Lung (tissue), 12 donors: ENCODE results near the gene GID4. TPM values are rescaled to one million over a fixed set of nuclear protein-coding genes. Genes with fewer than 3 reads are reported as not detected.

Experiments used
- ATAC-seq: fragments of 200-7000 bp; cut with Tn5 transposase; one replicate; pipeline ENCODE4 v1.9.1; 2020; ENCODE audit warnings: moderate number of reproducible peaks; ENCODE audit not compliant: insufficient read depth, low FRiP score
- DNase-seq, 3 donors: peaks; one replicate each; pipeline ENCODE4 v3.0.0-alpha.2; 2013 to 2017
- H3K27ac ChIP-seq, 2 donors: one replicate each; pipeline ENCODE4 v1.5.1; 2013; ENCODE audit warnings: mild to moderate bottlenecking in 2 of 2, moderate library complexity in 2 of 2, control low read depth in 1 of 2, inconsistent platforms in 1 of 2, low read depth in 1 of 2, low read length in 1 of 2
- H3K27me3 ChIP-seq, 3 donors: one replicate each; pipeline ENCODE4 v1.5.1; 2013; ENCODE audit warnings: low read length in 2 of 3; ENCODE audit not compliant: control insufficient read depth in 3 of 3, insufficient read depth in 3 of 3
- H3K36me3 ChIP-seq, 4 donors: one replicate each; pipeline ENCODE4 v1.5.1; 2013; ENCODE audit warnings: low read length in 4 of 4, mild to moderate bottlenecking in 1 of 4, moderate library complexity in 1 of 4; ENCODE audit not compliant: control insufficient read depth in 4 of 4, insufficient read depth in 4 of 4
- H3K4me1 ChIP-seq, 5 donors: one replicate each; pipeline ENCODE4 v1.5.1; 2013; ENCODE audit warnings: low read length in 5 of 5, mild to moderate bottlenecking in 2 of 5, moderate library complexity in 1 of 5; ENCODE audit not compliant: control insufficient read depth in 5 of 5, insufficient read depth in 5 of 5
- H3K4me3 ChIP-seq: one replicate; pipeline ENCODE4 v1.5.1; 2013; ENCODE audit warnings: mild to moderate bottlenecking, control low read depth, moderate library complexity
- H3K9ac ChIP-seq, 2 donors: one replicate each; pipeline ENCODE4 v1.5.1; 2013; ENCODE audit warnings: low read length in 2 of 2, control low read depth in 1 of 2; ENCODE audit not compliant: insufficient read depth in 1 of 2
- H3K9me3 ChIP-seq, 4 donors: one replicate each; pipeline ENCODE4 v1.5.1; 2013; ENCODE audit warnings: low read length in 3 of 4, mild to moderate bottlenecking in 1 of 4, moderate library complexity in 1 of 4; ENCODE audit not compliant: control insufficient read depth in 4 of 4, insufficient read depth in 3 of 4
- CTCF ChIP-seq: IDR thresholded peaks from 2 replicates; pipeline ENCODE4 v1.5.1; 2012; ENCODE audit warnings: mild to moderate bottlenecking; ENCODE audit errors: control extremely low read depth, extremely low read depth
- WGBS, 2 donors: extraction: QIAGEN DNeasy Blood & Tissue Kit; methylation state at CpG; one replicate each; pipeline ENCODE4 v1.1.7; 2013; 5-methylcytosine and 5-hydroxymethylcytosine counted together
- polyA plus RNA-seq, 2 donors: library from polyadenylated mRNA; stranded (reverse); fragments of 200-250 nt; gene quantifications; one replicate each; pipeline ENCODE4 v1.2.1, GENCODE V29; 2013
- total RNA-seq, 2 donors: library from RNA; depleted of rRNA in 1 of 2; stranded (reverse); fragments of >200 nt in 1 of 2; gene quantifications; one replicate each; pipeline ENCODE4 v1.2.1, GENCODE V29; 2014 to 2021
- donor health status: control.
- donor health status: control.
- donor health status: Bipolar disorder and iron deficiency.
- donor health status: healthy.
- donor health status: DM: yes; HTN: yes; CAD: no.

The GID4 gene
- total and polyA plus RNA-seq, 4 donors, result 3.9 to 7.2 (median 5.3) TPM

GRCh38 chr17:18107971-18108370, 68.8 kb downstream of the GID4 start:
- Histone ChIP-seq H3K27me3 (no peaks in the 10 kb centered on the region), H3K36me3 (peaks cover 0 to 36% (median 12%) of the 10 kb centered on the region in 4 donors), H3K4me1 (no peaks in the 10 kb centered on the region), H3K9ac (no peak overlapping the region), H3K9me3 (no peaks in the 10 kb centered on the region), H3K4me3 (no peak overlapping the region), H3K27ac (no peak overlapping the region)
- WGBS, 2 donors, result 77 to 80% methylated on average over 6 of the region's 6 CpGs
- no peak for ATAC-seq
- DNase-seq, result no peak
- no peak for TF ChIP-seq CTCF

GRCh38 chr17:18108401-18109312, 69.4 kb downstream of the GID4 start, which contains the start of gene MYO15A:
TSS of gene MYO15A (plus strand) at chr17:18108756. CDS start at chr17:18118801, 10,045 bp downstream.
- H3K4me1 ChIP-seq, result no peaks in the 10 kb centered on the region
- no peak for DNase-seq
- no peaks in the 10 kb centered on the region for H3K9me3 ChIP-seq
- H3K36me3 ChIP-seq, result peaks cover 0 to 31% (median 12%) of the 10 kb centered on the region in 4 donors
- no peaks in the 10 kb centered on the region for H3K27me3 ChIP-seq
- ATAC-seq, result no peak
- WGBS, 2 donors, result 77 to 85% methylated on average over 17 of the region's 17 CpGs
- H3K4me3 ChIP-seq, result no peak within 1 kb of the TSS
- H3K9ac ChIP-seq, result no peak within 1 kb of the TSS
- TF ChIP-seq CTCF, result no peak
- no peak within 1 kb of the TSS for H3K27ac ChIP-seq

GRCh38 chr17:18109935-18110485, 70.8 kb downstream of the GID4 start:
- H3K36me3 ChIP-seq, result peaks cover 0 to 21% (median 3%) of the 10 kb centered on the region in 4 donors
- DNase-seq (no peak), ATAC-seq (no peak)
- no peak overlapping the region for H3K4me3 ChIP-seq
- H3K9me3 ChIP-seq, result no peaks in the 10 kb centered on the region
- no peaks in the 10 kb centered on the region for H3K27me3 ChIP-seq
- no peak overlapping the region for H3K27ac ChIP-seq
- H3K4me1 ChIP-seq, result no peaks in the 10 kb centered on the region
- 79 to 82% methylated on average over 10 of the region's 10 CpGs for WGBS, 2 donors
- H3K9ac ChIP-seq, result no peak overlapping the region
- no peak for TF ChIP-seq CTCF
